H1 (cell line): ENCODE data around the gene PRRT2. TPM values are rescaled to one million over a fixed set of nuclear protein-coding genes. Genes with fewer than 3 reads are reported as not detected.

Experiments
- ASH2L ChIP-seq: fragments of 200-600, 300-600 bp; sonication (generic); IDR thresholded peaks from one replicate; pipeline ENCODE4 v1.7.1; 2017; ENCODE audit warnings: low read length
- BACH1 ChIP-seq: IDR thresholded peaks from 2 replicates; pipeline ENCODE4 v1.6.1; 2012; ENCODE audit warnings: low read length, improper control_type of control experiment
- BRCA1 ChIP-seq: IDR thresholded peaks from 2 replicates; pipeline ENCODE4 v1.6.1; 2012; ENCODE audit warnings: low read depth, low read length, improper control_type of control experiment
- CTBP2 ChIP-seq: IDR thresholded peaks from 2 replicates; pipeline ENCODE4 v1.7.0; 2011; ENCODE audit warnings: borderline replicate concordance, mild to moderate bottlenecking, moderate library complexity, mixed read lengths, low read length; ENCODE audit not compliant: insufficient read depth, insufficient read length
- JUN ChIP-seq: IDR thresholded peaks from 2 replicates; pipeline ENCODE4 v1.6.1; 2011; ENCODE audit warnings: low read depth, mild to moderate bottlenecking, improper control_type of control experiment, low read length
- KDM4A ChIP-seq: IDR thresholded peaks from one replicate; pipeline ENCODE4 v1.7.1; 2012; ENCODE audit warnings: low read depth, mild to moderate bottlenecking, moderate library complexity, low read length, inconsistent platforms; ENCODE audit not compliant: severe bottlenecking
- RXRA ChIP-seq: IDR thresholded peaks from 2 replicates; pipeline ENCODE4 v1.6.1; 2011; ENCODE audit warnings: low read depth, mild to moderate bottlenecking, low read length, moderate library complexity; ENCODE audit not compliant: insufficient read depth
- TAF1 ChIP-seq: IDR thresholded peaks from 2 replicates; pipeline ENCODE4 v1.6.1; 2011; ENCODE audit warnings: mild to moderate bottlenecking, low read depth, low read length
- TEAD4 ChIP-seq: IDR thresholded peaks from 2 replicates; pipeline ENCODE4 v1.6.1; 2012; ENCODE audit warnings: low read depth, low read length, inconsistent platforms, mixed read lengths
- USF2 ChIP-seq: IDR thresholded peaks from 2 replicates; pipeline ENCODE4 v1.6.1; 2011; ENCODE audit warnings: low read length, improper control_type of control experiment
- polyA plus RNA-seq, 7 experiments: library from polyadenylated mRNA; depleted of rRNA in 3 of 7; stranded (reverse) in 5 of 7; unstranded in 2 of 7; fragments of >200 nt in 5 of 7; fragments of 200-250 nt in 2 of 7; gene quantifications; 1 replicate in 5 of 7; 2 replicates in 1 of 7; 4 replicates in 1 of 7; pipeline versions ENCODE4 v1.2.1 to v1.2.3, GENCODE V29; 2011 to 2013; ENCODE audit warnings: missing spikeins in 2 of 7, mixed read lengths in 2 of 7
- total RNA-seq: library from RNA; stranded (reverse); fragmentation: NEBNext Ultra II Directional; extraction: Animal tissue kit (Norgen Biotek cat#: 25700); gene quantifications from 2 replicates; pipeline ENCODE4 v1.2.1, GENCODE V29; 2021
- TF ChIP-seq, protein P1 (sequence below): IDR thresholded peaks from 2 replicates; pipeline ENCODE4 v1.6.1; 2012; ENCODE audit warnings: inconsistent platforms

The PRRT2 gene
- total and polyA plus RNA-seq, 2 of the 8 experiments (the other 6 are each of a cell fraction or from before 2014, with no cell fraction given), result 12.8 to 32.6 TPM

DNA sequence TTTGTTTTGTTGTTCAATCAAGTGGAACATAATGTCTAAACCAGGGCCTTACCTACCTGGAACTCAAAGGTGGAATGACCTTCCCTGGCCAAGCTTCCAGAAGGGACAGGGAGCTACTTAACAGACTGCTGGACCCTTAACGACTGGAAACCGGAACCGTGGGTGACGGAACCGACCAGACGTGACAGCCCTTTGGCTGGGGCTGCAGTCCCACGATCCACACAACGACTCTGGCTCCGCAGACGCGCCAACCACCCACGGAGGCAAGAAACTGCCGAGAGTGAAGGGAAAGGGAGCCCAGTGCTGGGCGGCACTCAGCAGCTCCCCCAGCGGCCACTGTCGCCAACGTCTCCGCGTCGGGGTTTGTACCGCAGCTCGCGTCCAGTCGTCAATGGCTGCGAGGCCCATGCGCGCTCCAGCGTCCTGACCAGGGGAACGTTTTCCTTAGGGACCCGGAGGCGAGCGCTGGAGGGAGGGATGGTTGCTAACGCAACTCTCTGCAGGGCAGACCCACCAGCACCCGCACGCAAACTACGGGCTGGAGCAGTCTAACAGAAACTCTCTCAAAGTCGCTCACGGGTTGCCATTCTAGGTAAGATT, 27.0 kb upstream of the PRRT2 start (continued):
- TF ChIP-seq USF2, result peak; percentile 64
- TF ChIP-seq JUN, result no peak
- TF ChIP-seq KDM4A, result peak; percentile 34
- TF ChIP-seq RXRA, result no peak
- TF ChIP-seq BACH1, result peak; percentile 40; the same call in 1 of the 2 replicates
- peak; percentile 46 for TF ChIP-seq ASH2L
- TF ChIP-seq CTBP2, result peak; percentile 36
- TF ChIP-seq BRCA1, result no peak
- TF ChIP-seq TAF1, result peak; percentile 45; the same call in 1 of the 2 replicates
- TF ChIP-seq TEAD4, result peak; percentile 63; the same call in 1 of the 2 replicates
- TF ChIP-seq, protein P1, sequence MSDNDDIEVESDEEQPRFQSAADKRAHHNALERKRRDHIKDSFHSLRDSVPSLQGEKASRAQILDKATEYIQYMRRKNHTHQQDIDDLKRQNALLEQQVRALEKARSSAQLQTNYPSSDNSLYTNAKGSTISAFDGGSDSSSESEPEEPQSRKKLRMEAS, result peak; percentile 86
